ENCODE data around the gene CHST8.

DNA sequence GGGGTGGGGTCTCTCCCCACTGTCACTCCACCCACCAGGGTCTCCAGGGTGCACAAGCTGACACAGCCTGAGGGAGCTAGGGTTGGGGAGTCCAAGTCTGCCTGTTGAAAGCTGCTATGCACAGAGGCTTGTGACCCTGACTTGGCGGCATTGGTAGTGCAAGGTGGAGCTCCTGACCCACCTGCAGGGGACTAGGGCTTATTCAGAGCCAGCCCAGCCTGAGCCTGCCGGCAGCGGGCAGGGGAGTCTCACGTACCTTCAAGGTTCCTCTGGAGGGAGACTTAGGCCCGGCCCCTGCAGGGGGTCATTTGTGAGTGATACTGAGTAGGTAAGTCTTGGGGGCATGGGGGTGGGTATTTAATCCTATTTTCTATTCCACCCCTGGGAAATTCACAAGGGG, 179.7 kb downstream of the CHST8 start:
- TF ChIP-seq, protein P1, sequence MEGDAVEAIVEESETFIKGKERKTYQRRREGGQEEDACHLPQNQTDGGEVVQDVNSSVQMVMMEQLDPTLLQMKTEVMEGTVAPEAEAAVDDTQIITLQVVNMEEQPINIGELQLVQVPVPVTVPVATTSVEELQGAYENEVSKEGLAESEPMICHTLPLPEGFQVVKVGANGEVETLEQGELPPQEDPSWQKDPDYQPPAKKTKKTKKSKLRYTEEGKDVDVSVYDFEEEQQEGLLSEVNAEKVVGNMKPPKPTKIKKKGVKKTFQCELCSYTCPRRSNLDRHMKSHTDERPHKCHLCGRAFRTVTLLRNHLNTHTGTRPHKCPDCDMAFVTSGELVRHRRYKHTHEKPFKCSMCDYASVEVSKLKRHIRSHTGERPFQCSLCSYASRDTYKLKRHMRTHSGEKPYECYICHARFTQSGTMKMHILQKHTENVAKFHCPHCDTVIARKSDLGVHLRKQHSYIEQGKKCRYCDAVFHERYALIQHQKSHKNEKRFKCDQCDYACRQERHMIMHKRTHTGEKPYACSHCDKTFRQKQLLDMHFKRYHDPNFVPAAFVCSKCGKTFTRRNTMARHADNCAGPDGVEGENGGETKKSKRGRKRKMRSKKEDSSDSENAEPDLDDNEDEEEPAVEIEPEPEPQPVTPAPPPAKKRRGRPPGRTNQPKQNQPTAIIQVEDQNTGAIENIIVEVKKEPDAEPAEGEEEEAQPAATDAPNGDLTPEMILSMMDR (IDR thresholded peaks at IDR 0.05; ENCODE audit: insufficient read depth, low read length, poor library complexity, severe bottlenecking): no peak
- no peak for TF ChIP-seq EZH2phosphoT487 (conservative IDR thresholded peaks at IDR 0.05; ENCODE audit: low read length)
